AG08396 (cell line): Measurements from ENCODE around the gene PPP1R9A.

Experiments
- DNase-seq: peaks from one replicate; pipeline ENCODE4 v3.0.0; 2012; ENCODE audit warnings: low spot score, mixed read lengths

The PPP1R9A gene

GRCh38 chr7:95099106-95099505, 191.7 kb downstream of the PPP1R9A start:
- DNase-seq: no peak

- DNase-seq: no peak
Observed at GRCh38 chr7:95101422-95101821, 194.0 kb downstream of the PPP1R9A start.

GRCh38 chr7:95102662-95103061, 195.3 kb downstream of the PPP1R9A start:
- no peak for DNase-seq

GRCh38 chr7:95104739-95105138, 197.3 kb downstream of the PPP1R9A start:
- no peak for DNase-seq

- DNase-seq: no peak
Observed at GRCh38 chr7:95105627-95106026, 198.2 kb downstream of the PPP1R9A start.

GRCh38 chr7:95106401-95106800, 199.0 kb downstream of the PPP1R9A start:
- DNase-seq: no peak

GRCh38 chr7:95110707-95111106, 203.3 kb downstream of the PPP1R9A start:
- DNase-seq: no peak

GRCh38 chr7:95113590-95113989, 206.2 kb downstream of the PPP1R9A start:
- no peak for DNase-seq

- no peak for DNase-seq
Observed at GRCh38 chr7:95126053-95126709, 218.8 kb downstream of the PPP1R9A start.

GRCh38 chr7:95132500-95132899, 225.1 kb downstream of the PPP1R9A start:
- no peak for DNase-seq

GRCh38 chr7:95139922-95140321, 232.5 kb downstream of the PPP1R9A start:
- no peak for DNase-seq

GRCh38 chr7:95141755-95142154, 234.4 kb downstream of the PPP1R9A start:
- no peak for DNase-seq

GRCh38 chr7:95144256-95144655, 236.9 kb downstream of the PPP1R9A start:
- no peak for DNase-seq

GRCh38 chr7:95155965-95156364, 248.6 kb downstream of the PPP1R9A start:
- DNase-seq: no peak

GRCh38 chr7:95157381-95157780, 250.0 kb downstream of the PPP1R9A start:
- DNase-seq: no peak

GRCh38 chr7:95169678-95170077, 262.3 kb downstream of the PPP1R9A start:
- no peak for DNase-seq

GRCh38 chr7:95172420-95172819, 265.0 kb downstream of the PPP1R9A start:
- no peak for DNase-seq

- DNase-seq: no peak
Observed at GRCh38 chr7:95190515-95190914, 283.1 kb downstream of the PPP1R9A start.

GRCh38 chr7:95191795-95192194, 284.4 kb downstream of the PPP1R9A start:
- DNase-seq: no peak

- DNase-seq: no peak
Observed at GRCh38 chr7:95198863-95199262, 291.5 kb downstream of the PPP1R9A start.

- DNase-seq: peak; percentile 39
Observed at GRCh38 chr7:95199779-95200558, 292.6 kb downstream of the PPP1R9A start.

GRCh38 chr7:95200741-95201140, 293.3 kb downstream of the PPP1R9A start:
- DNase-seq: no peak

- DNase-seq: no peak
Observed at GRCh38 chr7:95201727-95202126, 294.3 kb downstream of the PPP1R9A start.

- no peak for DNase-seq
Observed at GRCh38 chr7:95204618-95205017, 297.2 kb downstream of the PPP1R9A start.
